ENCODE measurements around the gene CBARP. TPM values are rescaled to one million over a fixed set of nuclear protein-coding genes. Genes with fewer than 3 reads are reported as not detected.
"Not testable (repeated sequence)": the region's sequence is repeated elsewhere in the genome, so short reads cannot be mapped to it uniquely, and the experiment has no call there.

CBARP gene
- total RNA-seq, 1 donor from 2014 or later: 1.9 TPM

DNA sequence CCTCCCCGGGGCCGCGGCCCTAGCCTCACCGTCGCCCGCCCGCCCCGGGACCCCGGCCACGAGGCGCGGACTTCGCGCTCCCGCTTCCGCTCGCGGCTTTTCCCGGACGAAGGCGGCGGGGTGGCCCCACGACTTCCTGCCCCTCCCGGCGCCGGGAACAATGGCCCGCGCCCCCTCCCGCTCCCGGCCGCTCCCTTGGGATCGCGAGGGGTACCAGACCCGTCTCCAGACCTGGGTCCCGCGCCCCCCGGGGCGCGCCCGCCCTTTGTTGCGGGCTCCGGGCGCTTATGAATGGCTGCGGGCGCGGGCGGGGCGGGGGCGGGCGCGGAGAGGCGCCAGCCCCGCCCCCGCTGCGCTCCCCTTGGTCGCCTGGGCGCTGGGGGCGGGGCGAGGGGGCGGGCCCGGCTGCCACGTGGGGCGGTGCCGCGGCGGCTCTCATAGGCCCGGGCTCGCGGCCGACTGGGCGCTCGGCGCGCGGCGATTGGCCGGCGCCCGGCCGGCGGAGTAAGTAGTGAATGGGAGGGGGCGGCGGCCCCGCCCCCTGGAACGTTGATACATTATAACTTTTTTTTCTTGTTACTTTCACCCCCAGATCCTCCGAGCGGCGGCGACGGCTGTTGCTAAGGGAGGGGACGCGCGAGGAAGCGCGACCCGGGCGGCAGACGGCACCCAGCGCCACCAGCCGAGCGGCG, 11.6 kb upstream of the CBARP start:
- H3K27me3 Mint-ChIP-seq: no peaks in the 10 kb centered on the region

GRCh38 chr19:1248786-1249297, 11.0 kb upstream of the CBARP start:
- Mint-ChIP-seq H3K27me3 (no peaks in the 10 kb centered on the region), H3K36me3 (ENCODE audit: low read depth) (peaks cover 24% of the 10 kb centered on the region), H3K4me1 (peaks cover 14% of the 10 kb centered on the region), H3K4me3 (peak overlapping the region; percentile 82), H3K9me3 (no peaks in the 10 kb centered on the region), H3K27ac (peak overlapping the region; percentile 90)
- DNase-seq: peak; percentile 96
- intact Hi-C loops (cut with micrococcal nuclease): loop anchor here (1.0 to 2.0 kb wide), 4 partner anchors 10 to 452 kb away; partner anchors contain the start of genes CIRBP, PTBP1, RNU6-2 and TMEM259

More for the DNA sequence above, 11.6 kb upstream of the CBARP start:
- H3K4me3 Mint-ChIP-seq: peak overlapping the region; percentile 76
- H3K9me3 Mint-ChIP-seq: no peaks in the 10 kb centered on the region
- peaks cover 26% of the 10 kb centered on the region for H3K36me3 Mint-ChIP-seq (ENCODE audit: low read depth)
- peak overlapping the region; percentile 63 for H3K27ac Mint-ChIP-seq
- H3K4me1 Mint-ChIP-seq: peaks cover 14% of the 10 kb centered on the region
- DNase-seq: peak; percentile 97
- intact Hi-C loops (cut with micrococcal nuclease): loop anchor here (1.0 to 2.0 kb wide), 3 partner anchors 10 to 229 kb away; partner anchors contain the start of genes CIRBP, RNU6-2 and TMEM259

DNA sequence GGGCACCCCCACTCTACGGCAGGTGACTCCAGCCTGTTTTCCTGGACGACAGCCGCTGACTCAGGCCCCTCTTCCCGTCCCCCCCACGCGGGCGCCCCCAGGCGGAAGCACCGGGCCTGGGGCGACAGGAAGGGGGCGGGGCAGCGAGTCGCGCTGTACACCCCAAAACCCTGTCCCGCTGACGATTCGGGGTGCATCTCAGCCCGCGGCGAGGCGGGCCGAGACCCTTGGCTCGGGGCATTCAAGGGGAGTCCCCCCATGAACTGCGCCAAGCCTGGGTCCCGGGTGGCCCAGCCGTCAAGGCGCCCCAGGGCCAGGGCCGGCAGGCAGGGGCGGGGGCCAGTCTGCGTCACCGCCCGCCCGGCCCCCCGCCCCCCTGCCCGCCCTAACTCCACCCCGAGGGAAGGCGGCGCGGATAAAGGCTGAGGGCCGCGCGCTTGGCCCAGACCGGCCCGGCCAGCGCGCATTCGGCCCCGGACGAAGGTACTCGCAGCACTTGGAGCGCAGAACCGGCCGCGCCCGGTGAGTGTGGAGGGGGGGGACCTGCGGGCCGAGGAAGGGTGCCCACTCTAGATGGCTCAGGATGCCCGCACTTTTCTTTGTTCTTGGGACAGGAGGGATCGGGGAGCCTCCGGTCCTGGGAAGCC, 10.5 kb upstream of the CBARP start, which contains the start of gene MIDN:
MIDN (plus strand) TSS at position 445 of the 647 bp plus-strand sequence. CDS start 1,714 bp downstream, outside the sequence.
- H3K27me3 Mint-ChIP-seq: no peaks in the 10 kb centered on the region
- intact Hi-C loops (cut with micrococcal nuclease): loop anchor here (1.0 to 2.0 kb wide), 2 partner anchors 227 to 451 kb away; partner anchors contain the start of genes PTBP1, RNU6-2 and TMEM259
- H3K9me3 Mint-ChIP-seq: no peaks in the 10 kb centered on the region
- peak; percentile 93 for DNase-seq
- H3K36me3 Mint-ChIP-seq (ENCODE audit: low read depth): peaks cover 20% of the 10 kb centered on the region
- H3K4me3 Mint-ChIP-seq: peak within 1 kb of the TSS; percentile 82
- H3K27ac Mint-ChIP-seq: peak within 1 kb of the TSS; percentile 90
- peaks cover 12% of the 10 kb centered on the region for H3K4me1 Mint-ChIP-seq

GRCh38 chr19:1247748-1248138, 9.9 kb upstream of the CBARP start:
- peaks cover 21% of the 10 kb centered on the region for H3K36me3 Mint-ChIP-seq (ENCODE audit: low read depth)
- H3K4me3 Mint-ChIP-seq: peak overlapping the region; percentile 82
- peaks cover 12% of the 10 kb centered on the region for H3K4me1 Mint-ChIP-seq
- DNase-seq: no peak
- H3K27me3 Mint-ChIP-seq: no peaks in the 10 kb centered on the region
- H3K27ac Mint-ChIP-seq: peak overlapping the region; percentile 62
- intact Hi-C loops (cut with micrococcal nuclease): loop anchor here (1.0 to 2.0 kb wide), 2 partner anchors 227 to 450 kb away; partner anchors contain the start of genes PTBP1, RNU6-2 and TMEM259
- H3K9me3 Mint-ChIP-seq: no peaks in the 10 kb centered on the region

- peaks cover 12% of the 10 kb centered on the region for H3K4me1 Mint-ChIP-seq
- intact Hi-C loops (cut with micrococcal nuclease); DNase-seq: not testable (repeated sequence)
These were observed 8.7 kb upstream of the CBARP start for GRCh38 chr19:1246265-1247087.

GRCh38 chr19:1245494-1246264, 7.9 kb upstream of the CBARP start:
- no peak overlapping the region for H3K4me3 Mint-ChIP-seq
- no peak overlapping the region for H3K27ac Mint-ChIP-seq
- H3K4me1 Mint-ChIP-seq: peaks cover 15% of the 10 kb centered on the region
- H3K9me3 Mint-ChIP-seq: no peaks in the 10 kb centered on the region
- H3K27me3 Mint-ChIP-seq: no peaks in the 10 kb centered on the region
- intact Hi-C loops (cut with micrococcal nuclease): no loop called here
- DNase-seq: no peak
- H3K36me3 Mint-ChIP-seq (ENCODE audit: low read depth): peaks cover 9% of the 10 kb centered on the region

More at GRCh38 chr19:1246265-1247087, 8.7 kb upstream of the CBARP start:
- not testable (repeated sequence) for H3K4me3 Mint-ChIP-seq, H3K9me3 Mint-ChIP-seq, H3K27me3 Mint-ChIP-seq
- Mint-ChIP-seq H3K27ac (peak overlapping the region; percentile 15), H3K36me3 (ENCODE audit: low read depth) (peaks cover 13% of the 10 kb centered on the region)

- Mint-ChIP-seq H3K9me3 (no peaks in the 10 kb centered on the region), H3K4me1 (peaks cover 15% of the 10 kb centered on the region), H3K27me3 (no peaks in the 10 kb centered on the region), H3K27ac (peak overlapping the region; percentile 85), H3K36me3 (ENCODE audit: low read depth) (peaks cover 9% of the 10 kb centered on the region), H3K4me3 (peak overlapping the region; percentile 64)
- DNase-seq: no peak
- intact Hi-C loops (cut with micrococcal nuclease): loop anchor here (1.0 to 5.0 kb wide), 3 partner anchors 21 to 178 kb away; partner anchors contain the start of gene ARHGAP45
These were observed 7.1 kb upstream of the CBARP start for GRCh38 chr19:1244693-1245451.

DNA sequence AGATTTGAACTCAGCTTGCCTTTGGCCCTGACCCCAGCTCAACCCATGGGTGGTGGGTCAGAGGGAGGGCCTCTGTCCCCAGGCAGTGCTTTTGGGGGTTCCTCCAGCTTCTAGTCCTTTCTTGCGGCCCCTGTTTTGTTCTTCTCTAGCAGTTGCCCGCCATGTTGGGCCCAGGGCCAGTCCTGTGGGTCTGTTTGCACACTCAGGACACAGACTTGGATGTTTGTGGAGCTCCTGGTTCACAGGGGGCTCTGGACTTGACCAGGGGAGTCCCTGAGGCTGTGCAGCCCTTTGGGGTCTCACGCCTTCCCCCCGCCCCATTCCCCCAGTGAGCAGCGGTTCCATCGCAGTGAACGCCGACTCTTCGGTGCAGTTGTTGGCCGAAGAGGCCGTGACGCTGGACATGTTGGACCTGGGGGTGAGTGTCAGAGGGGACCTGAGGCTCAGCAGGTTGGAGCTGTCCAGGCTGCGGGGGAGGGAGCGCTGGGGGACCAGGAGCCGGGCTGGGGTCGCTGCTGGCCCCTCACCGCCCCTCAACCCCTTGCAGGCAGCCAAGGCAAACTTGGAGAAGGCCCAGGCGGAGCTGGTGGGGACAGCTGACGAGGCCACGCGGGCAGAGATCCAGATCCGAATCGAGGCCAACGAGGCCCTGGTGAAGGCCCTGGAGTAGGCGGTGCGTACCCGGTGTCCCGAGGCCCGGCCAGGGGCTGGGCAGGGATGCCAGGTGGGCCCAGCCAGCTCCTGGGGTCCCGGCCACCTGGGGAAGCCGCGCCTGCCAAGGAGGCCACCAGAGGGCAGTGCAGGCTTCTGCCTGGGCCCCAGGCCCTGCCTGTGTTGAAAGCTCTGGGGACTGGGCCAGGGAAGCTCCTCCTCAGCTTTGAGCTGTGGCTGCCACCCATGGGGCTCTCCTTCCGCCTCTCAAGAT, 6.2 kb upstream of the CBARP start:
- peaks cover 4% of the 10 kb centered on the region for H3K27me3 Mint-ChIP-seq
- H3K4me3 Mint-ChIP-seq: peak overlapping the region; percentile 64
- peaks cover 18% of the 10 kb centered on the region for H3K4me1 Mint-ChIP-seq
- no peaks in the 10 kb centered on the region for H3K9me3 Mint-ChIP-seq
- intact Hi-C loops (cut with micrococcal nuclease): loop anchor here (1.0 to 5.0 kb wide), 3 partner anchors 22 to 177 kb away; partner anchors contain the start of gene ARHGAP45
- DNase-seq: peak; percentile 96
- H3K36me3 Mint-ChIP-seq (ENCODE audit: low read depth): peaks cover 7% of the 10 kb centered on the region
- H3K27ac Mint-ChIP-seq: peak overlapping the region; percentile 85

DNA sequence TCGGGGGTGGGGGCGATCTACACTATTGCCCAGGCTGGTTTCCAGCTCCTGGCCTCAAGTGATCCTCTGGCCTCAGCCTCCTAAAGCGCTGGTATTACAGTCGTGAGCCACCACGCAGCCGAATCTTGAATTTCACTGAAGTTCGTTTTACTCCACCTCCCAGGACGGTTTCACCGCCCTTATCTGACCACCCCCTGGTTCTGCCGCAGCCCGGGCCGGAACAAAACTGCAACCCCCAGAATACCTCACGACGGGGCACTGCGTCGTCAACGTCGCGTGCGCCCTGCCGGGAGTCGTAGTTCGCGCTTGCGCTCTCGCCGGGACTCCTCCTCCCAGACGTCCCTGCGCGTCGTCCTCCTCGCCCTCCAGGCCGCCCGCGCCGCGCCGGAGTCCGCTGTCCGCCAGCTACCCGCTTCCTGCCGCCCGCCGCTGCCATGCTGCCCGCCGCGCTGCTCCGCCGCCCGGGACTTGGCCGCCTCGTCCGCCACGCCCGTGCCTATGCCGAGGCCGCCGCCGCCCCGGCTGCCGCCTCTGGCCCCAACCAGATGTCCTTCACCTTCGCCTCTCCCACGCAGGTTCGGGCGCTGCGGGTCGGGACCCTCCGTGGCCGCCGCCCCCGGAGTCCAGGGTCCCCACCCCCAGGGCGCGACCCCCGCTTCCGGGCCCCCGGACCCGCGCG, 3.8 kb upstream of the CBARP start, which contains the start of gene ATP5F1D:
ATP5F1D (plus strand) TSS at position 335 of the 679 bp plus-strand sequence; CDS start at position 435, 100 bp downstream.
- peaks cover 12% of the 10 kb centered on the region for H3K27me3 Mint-ChIP-seq
- H3K4me3 Mint-ChIP-seq: peak within 1 kb of the TSS; percentile 82
- peaks cover 7% of the 10 kb centered on the region for H3K36me3 Mint-ChIP-seq (ENCODE audit: low read depth)
- peaks cover 22% of the 10 kb centered on the region for H3K4me1 Mint-ChIP-seq
- DNase-seq: peak; percentile 98
- peak within 1 kb of the TSS; percentile 85 for H3K27ac Mint-ChIP-seq
- H3K9me3 Mint-ChIP-seq: no peaks in the 10 kb centered on the region
- intact Hi-C loops (cut with micrococcal nuclease): loop anchor here (2.0 to 5.0 kb wide), 4 partner anchors 49 to 321 kb away; partner anchors contain the start of genes ARHGAP45 and POLR2E

- peak overlapping the region; percentile 81 for H3K27ac Mint-ChIP-seq
- H3K4me3 Mint-ChIP-seq: peak overlapping the region; percentile 82
- H3K36me3 Mint-ChIP-seq (ENCODE audit: low read depth): peaks cover 7% of the 10 kb centered on the region
- H3K4me1 Mint-ChIP-seq: peaks cover 22% of the 10 kb centered on the region
- DNase-seq: peak; percentile 66
- H3K9me3 Mint-ChIP-seq: no peaks in the 10 kb centered on the region
- intact Hi-C loops (cut with micrococcal nuclease): loop anchor here (2.0 to 5.0 kb wide), 4 partner anchors 49 to 320 kb away; partner anchors contain the start of genes ARHGAP45 and POLR2E
- peaks cover 12% of the 10 kb centered on the region for H3K27me3 Mint-ChIP-seq
These were observed 3.1 kb upstream of the CBARP start for GRCh38 chr19:1240925-1241324.

Measured in activated CD4-positive, alpha-beta T cell treated with anti-CD3 and anti-CD28 coated beads, Interleukin-2, amount 10 ng/mL, durations not matched to agents 24 days and 14 days (primary cell).